ENCODE results near the gene ASZ1.
"Not testable (repeated sequence)": the region's sequence is repeated elsewhere in the genome, so short reads cannot be mapped to it uniquely, and the experiment has no call there.

The ASZ1 gene

DNA sequence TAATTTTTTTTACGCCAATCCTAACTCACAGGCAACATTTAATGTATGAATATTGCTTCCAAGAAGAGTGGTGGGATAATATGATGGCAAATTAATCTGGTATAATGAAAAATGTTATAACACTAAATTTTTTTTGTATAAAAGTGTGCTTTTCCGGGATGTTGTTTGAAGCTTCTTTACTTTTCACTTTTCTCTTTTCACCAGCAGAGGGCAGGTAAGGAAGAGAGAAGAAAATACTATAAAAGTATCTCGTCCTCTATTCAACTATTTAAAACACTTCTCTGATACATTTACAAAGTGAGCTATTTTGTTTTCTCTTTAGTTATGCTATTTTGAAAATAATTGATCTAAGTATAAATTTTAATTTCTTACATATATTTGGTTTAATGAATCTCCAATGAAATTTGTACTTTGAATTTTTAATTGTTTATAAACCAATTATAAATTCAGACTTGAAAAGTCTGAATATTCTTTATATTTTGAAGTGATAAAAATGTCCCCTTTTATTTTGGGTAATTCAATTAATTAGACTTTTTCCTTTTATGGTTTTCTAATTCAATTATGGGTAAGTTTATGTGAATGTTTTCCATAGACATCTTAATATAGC is 31.8 kb upstream of the ASZ1 start:
- peak; percentile 10 for DNase-seq (ENCODE audit: extremely low read depth, low read depth)
- TF ChIP-seq, protein P1, sequence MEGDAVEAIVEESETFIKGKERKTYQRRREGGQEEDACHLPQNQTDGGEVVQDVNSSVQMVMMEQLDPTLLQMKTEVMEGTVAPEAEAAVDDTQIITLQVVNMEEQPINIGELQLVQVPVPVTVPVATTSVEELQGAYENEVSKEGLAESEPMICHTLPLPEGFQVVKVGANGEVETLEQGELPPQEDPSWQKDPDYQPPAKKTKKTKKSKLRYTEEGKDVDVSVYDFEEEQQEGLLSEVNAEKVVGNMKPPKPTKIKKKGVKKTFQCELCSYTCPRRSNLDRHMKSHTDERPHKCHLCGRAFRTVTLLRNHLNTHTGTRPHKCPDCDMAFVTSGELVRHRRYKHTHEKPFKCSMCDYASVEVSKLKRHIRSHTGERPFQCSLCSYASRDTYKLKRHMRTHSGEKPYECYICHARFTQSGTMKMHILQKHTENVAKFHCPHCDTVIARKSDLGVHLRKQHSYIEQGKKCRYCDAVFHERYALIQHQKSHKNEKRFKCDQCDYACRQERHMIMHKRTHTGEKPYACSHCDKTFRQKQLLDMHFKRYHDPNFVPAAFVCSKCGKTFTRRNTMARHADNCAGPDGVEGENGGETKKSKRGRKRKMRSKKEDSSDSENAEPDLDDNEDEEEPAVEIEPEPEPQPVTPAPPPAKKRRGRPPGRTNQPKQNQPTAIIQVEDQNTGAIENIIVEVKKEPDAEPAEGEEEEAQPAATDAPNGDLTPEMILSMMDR (IDR thresholded peaks at IDR 0.05; ENCODE audit: low read depth, low read length) = peak; percentile 58

DNA sequence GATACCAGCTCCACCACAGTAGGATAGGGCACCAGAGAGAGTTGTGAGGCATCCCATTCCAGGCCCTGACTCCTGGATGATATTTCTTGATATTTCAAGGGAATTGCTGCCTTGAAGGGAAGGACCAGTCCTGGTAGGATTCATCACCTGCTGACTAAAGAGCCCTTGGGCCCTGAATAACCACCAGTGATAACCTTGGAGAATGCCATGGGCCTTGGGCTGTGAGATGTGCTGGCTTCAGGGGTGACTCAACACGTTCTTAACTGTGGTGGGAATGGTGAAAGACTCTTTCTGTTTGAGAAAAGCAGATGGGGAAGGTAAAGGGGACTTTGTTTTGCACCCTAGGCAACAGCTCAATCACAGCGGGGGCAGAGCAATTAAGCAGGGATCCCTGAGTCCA is 21.4 kb upstream of the ASZ1 start:
- DNase-seq (ENCODE audit: extremely low read depth, low read depth) = no peak

DNA sequence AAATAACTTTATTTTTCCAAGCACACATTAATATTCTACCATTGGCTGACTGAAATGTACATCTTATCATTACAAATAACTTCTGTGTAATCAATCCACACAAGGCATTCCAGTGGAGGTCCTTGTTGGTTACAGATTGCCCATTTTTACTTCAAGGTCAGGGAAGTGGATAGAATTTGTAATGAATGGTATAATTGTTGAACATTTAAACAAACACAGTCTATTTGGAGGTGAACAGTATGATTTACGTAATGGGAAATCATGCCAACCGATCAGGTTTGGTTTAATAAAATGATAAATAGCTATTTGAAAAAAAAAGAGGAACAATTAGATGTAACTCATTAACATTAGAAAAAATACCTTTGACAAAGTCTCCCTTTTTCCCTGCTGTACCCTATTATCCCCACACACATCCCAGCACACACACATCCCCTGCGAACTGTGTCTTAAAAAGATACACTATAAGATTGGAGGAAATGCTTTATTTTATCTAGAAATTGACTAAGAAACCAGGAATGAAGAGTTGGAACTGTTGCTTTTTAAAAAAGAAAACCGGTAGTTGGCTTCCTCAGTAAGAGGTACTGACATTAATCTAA is 19.0 kb upstream of the ASZ1 start:
- TF ChIP-seq, protein P1 (IDR thresholded peaks at IDR 0.05; ENCODE audit: low read depth, low read length) = no peak

More for the DNA sequence above, 21.4 kb upstream of the ASZ1 start:
- TF ChIP-seq, protein P1 (IDR thresholded peaks at IDR 0.05; ENCODE audit: low read depth, low read length) = no peak

DNA sequence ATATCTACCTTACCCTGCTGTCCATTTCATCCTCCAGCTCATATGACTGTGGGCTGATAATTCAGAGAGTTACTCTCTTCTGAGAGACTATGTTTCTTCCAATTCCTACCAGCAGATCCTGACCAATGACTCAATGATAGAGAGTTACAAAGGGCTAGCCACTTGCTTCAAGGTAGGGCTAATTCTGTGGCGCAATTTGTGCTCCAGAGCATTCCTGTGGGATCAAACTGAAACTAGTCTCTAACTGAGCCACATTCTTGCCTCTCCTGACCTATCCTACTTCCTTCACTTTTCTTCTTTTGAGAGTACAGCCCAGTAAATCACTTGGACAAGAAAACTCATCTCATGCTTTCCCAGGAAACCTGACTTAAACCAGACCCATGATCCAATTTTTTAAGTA is 17.9 kb upstream of the ASZ1 start:
- TF ChIP-seq, protein P1 (IDR thresholded peaks at IDR 0.05; ENCODE audit: low read depth, low read length) = no peak
- DNase-seq (ENCODE audit: extremely low read depth, low read depth) = no peak

More for the DNA sequence above, 19.0 kb upstream of the ASZ1 start:
- no peak for DNase-seq (ENCODE audit: extremely low read depth, low read depth)

DNA sequence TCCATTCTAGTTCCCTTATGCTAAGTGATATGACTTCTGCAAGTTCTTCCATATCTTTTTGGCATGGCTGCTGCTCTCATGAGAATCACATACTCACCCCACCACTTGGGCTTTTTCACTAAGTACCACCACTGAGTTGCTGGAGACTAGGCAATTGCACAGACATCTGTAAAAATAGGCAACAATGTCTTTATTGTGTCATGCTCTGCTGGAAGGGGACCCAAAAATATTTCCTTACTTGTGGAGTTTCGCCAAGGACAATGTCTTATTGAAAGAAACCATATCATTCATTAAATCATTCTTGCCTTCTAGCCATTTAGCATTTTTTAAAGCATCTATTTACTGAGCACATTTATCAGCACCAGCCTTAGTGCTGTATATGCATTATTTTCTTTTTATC is 17.4 kb upstream of the ASZ1 start:
- TF ChIP-seq, protein P1 (IDR thresholded peaks at IDR 0.05; ENCODE audit: low read depth, low read length) = no peak
- DNase-seq (ENCODE audit: extremely low read depth, low read depth) = no peak

DNA sequence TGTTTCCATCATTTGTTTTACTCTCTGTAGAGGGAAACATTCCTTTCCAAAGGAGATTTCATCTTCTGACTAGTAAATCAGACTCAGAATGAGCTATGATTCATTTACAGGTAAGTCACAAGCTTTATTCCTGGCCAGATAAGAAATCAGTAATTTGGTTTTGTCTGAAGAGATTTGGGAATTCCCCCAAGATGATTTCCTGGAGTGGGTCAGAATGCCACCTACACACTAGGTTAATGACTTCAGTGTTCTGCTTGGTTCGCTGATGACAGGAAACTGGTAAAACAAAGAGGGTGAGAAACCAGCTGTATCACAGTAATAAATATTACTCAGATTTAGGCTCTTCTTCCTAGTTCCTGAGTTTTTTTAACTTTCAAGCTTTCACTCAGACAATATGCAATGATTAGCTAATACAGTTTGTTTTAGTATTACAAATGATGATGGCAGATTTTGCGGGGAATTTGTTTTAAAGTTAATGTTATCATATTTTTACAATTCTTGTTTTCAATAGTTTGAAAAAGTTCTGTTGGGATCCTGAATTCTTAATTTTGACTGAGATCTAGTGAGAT is 8.3 kb upstream of the ASZ1 start:
- TF ChIP-seq, protein P1 (IDR thresholded peaks at IDR 0.05; ENCODE audit: low read depth, low read length) = no peak
- no peak for DNase-seq (ENCODE audit: extremely low read depth, low read depth)

DNA sequence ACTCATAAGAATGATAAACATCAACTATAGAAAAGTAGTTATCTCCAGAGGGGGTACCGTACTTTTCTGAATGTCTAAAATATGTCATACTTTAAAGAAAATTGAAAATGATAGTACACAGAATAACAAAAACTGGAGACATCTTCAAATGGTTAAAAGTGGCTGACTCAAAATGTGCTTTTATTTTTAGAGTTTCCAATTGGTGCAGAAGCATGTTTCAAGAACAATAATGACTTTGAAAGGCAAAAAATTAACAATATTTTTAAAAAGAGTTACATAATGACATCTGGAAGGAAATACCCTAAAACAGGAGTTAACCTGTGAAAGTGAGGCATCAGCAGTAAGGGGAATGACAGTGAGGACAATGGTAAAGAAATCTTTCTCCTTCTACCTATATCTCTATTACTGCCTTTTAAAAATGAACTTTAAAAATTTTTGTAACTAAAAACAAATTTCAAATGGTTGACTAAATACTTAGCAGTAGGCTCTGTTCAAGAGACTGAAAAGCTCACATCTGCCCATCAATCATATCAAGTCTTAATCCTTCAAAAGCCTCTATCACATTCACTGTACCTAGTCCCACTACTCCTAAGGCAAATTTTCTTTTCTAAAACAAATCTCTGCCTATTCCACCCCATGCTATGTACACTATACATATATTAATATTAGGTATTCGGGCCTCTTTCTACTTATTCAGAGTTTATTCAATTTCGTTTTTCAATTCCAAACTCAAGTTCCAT is 3.0 kb downstream of the ASZ1 start:
- TF ChIP-seq, protein P1 (IDR thresholded peaks at IDR 0.05; ENCODE audit: low read depth, low read length) = no peak
- no peak for DNase-seq (ENCODE audit: extremely low read depth, low read depth)

DNA sequence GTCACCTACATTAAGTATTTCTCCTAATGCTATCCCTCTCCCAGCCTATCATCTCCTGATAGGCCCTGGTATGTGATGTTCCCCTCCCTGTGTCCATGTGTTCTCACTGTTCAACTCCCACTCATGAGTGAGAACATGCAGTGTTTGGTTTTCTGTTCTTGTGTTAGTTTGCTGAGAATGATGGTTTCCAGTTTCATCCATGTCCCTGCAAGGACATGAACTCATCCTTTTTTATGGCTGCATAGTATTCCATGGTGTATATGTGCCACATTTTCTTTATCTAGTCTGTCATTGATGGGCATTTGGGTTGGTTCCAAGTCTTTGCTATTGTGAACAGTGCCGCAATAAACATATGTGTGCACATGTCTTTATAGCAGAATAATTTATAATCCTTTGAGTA is 12.7 kb downstream of the ASZ1 start:
- DNase-seq (ENCODE audit: extremely low read depth, low read depth) = not testable (repeated sequence)
